Activated CD8-positive, alpha-beta memory T cell treated with anti-CD3 and anti-CD28 coated beads, Interleukin-2, amount 50 U/mL, for 4 hours (primary cell): ENCODE data around the gene GSN.
A peak's percentile ranks its signal among the peaks of the same experiment; 100 is the strongest.

Source experiments
- DNase-seq: peaks from one replicate; pipeline ENCODE4 v3.0.0-alpha.2; 2020

The GSN gene

DNA sequence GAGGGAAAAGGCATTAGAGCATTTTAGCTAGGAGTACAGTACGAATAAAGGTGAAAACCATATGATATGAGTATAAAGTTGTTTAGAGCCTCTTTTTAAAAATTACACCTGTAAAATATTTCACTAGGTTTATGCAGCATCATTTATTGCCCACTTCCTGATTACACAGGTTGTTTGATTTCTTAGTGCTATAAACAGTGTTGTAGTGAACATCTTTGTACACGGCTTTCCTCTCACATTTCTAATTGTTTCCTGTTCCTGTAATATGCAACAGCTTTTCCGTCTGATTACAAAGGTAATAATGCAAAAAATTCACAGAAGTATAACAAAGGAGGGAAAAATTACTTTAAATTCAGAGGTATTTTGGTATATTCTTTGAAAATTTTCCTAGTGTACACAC, 89.0 kb downstream of the GSN start:
- DNase-seq = no peak

DNA sequence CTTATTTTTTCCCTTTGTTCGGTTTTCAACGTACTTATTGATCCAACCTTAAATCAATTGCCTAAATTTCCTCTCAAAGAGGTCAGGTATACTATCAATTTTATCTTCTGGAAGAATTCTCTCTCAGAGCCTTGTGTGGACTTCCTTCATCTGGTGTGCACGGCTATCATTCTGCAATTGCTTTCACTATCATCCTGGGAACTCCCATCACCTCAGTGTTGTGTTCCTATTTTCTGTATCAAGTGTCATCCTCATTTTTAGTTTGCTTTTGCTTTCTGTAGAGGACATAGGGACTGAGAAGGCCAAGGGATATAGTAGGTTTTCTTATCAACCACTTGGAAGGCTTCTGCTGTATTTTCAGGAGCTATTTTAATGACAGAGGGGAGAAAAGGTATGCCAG, 90.8 kb downstream of the GSN start:
- DNase-seq = no peak

GRCh38 chr9:121359351-121360294, 91.7 kb downstream of the GSN start:
- no peak for DNase-seq

DNA sequence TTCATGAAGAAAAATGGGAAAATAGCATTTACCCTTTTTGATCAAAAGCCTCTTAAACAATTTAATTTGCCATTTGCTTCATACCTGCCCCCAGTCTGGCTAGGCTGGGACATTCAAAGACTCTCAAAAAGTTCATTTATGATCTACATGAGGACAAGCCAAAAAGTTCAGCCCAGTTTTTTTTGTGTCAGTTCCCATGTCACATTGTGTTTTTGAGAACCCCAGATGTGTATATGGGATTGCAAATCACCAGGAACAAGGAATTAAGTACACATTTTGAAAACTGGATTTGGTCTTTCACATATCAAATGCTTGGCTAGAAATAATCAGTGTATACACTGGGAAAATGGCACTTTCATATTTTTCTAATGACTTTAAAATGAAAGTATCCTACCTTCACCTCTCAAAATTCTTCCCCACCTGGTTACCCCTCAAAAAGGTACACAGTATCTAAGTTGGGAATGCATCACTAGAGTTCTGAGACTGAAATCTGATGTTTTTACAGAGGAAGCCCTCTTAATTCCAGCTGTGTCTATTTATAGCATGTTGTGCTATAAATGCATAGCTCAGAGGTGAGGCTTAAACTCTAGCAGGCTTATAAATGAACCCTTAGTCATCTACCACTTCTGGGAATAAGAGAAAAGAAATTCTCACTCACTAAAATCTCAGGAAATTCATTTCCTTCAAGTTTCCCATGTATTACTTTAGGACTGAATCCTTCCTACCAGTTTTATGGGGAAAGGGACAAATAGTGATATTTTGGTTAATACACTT, 92.8 kb downstream of the GSN start:
- DNase-seq = no peak

- no peak for DNase-seq
These were observed 95.1 kb downstream of the GSN start for GRCh38 chr9:121362813-121363621.

DNA sequence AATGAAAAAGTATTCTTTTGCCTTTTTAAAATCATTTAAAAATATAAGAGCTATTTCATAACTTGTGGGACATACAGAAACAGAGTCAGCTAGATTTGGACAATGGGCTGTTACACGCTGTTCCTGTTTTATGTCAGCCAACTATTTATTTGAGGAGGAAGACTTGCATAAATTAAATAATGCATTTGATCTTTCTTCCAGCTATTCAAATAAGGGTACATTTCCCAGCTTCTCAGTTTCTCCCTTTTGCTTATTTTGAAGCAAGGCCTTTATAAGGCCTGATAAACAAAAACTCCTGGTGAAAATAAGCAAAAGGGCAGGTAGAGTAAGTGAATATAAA, 95.6 kb downstream of the GSN start:
- no peak for DNase-seq

- DNase-seq = no peak
These were observed 96.1 kb downstream of the GSN start for GRCh38 chr9:121364077-121364476.

- no peak for DNase-seq
These were observed 96.9 kb downstream of the GSN start for GRCh38 chr9:121364886-121365285.

- no peak for DNase-seq
These were observed 97.6 kb downstream of the GSN start for GRCh38 chr9:121365564-121365963.

DNA sequence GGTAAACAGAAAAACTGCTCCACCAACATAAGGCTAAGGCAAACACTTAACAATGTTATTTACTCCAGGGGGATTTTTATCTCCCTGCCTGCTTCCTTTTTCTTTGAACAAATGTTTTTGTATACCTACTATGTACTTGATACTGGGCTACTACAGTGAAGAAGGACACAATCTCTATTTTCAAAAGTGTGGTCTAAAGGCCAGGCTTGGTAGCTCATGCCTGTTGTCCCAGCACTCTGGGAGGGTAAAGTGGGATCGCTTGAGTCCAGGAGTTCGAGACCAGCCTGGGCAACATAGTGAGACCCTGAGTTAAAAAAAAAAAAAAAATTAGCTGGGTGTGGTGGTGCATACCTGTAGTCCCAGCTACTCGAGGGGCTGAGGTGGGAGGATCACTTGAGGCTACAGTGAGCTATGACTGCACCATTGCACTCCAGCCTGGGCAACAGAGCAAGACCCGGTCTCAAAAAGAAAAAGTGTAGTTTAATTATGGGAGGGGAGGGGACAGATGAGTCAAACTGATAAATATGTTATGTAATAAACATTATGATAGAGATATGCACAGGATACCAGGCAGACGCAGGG, 98.7 kb downstream of the GSN start:
- no peak for DNase-seq

DNA sequence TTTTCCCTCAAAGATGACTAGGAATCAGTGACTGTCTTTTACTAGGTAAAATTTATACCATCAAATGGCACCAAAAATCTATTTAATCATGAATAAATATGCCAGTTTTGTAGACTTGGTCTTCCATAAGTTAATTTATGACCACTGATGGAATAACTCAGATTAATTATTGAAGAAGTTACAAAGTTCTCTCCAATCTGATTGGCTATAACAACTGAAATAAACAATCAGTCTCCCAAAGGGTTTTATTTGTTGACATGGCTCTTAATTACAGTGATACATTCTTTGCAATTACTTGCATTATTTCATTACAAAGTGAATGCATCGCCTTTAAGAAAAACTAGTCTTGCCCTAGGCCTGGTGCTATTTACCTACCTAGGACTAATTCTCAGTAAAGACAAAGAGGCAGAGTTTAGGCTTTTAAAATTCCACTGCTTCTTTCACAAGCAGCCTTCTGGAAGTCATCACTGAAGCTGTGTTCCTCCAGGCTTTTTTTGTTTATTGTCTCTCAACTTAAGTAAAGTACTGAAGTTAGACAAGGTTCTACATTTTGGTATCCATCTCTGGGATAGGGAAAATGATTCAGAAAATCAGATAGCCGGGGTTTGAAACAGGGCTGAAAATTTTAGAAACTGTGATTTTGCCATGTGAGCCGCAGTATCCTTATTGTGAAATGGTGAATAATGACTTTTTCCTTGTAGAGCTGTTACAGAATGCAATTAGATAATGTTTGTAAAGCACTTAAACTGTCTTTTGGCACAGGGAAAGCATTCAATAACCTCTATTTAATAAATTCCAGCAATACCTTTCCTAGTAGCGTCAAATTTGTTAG, 99.6 kb downstream of the GSN start:
- DNase-seq = no peak

DNA sequence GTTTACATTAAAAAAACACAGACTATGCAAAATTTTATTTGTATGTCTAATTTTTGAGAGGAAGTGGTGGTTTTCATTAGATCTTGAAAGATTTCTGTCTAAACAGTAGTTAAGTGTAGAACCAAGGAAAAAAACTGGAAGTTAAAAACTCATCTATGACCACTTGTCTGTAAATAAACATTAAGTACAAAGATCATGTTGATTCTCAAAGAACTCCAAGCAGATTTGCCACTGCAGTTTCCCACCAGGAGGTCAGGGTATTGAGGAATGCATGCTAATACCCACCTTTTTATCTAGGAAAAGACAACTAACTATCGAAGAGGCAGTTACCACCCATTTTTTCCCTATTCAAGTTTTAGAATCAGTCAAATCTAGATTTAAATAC, 100.2 kb downstream of the GSN start:
- DNase-seq = no peak

DNA sequence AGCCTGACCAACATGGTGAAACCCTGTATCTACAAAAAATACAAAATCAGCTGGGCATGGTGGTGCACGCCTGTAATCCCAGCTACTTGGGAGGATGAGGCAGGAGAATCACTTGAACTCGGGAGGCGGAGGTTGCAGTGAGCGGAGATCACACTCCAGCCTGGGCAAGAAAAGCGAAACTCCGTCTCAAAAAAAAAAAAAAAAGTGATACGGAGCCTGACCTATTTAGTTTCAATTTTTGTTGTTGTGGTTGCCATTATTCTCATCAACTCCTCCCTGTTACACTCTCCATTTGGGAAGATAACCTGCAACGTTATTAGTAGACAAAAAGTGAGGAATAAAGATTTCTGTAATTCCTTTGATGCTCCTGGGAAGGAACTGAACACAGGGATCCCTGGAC, 100.8 kb downstream of the GSN start:
- no peak for DNase-seq

DNA sequence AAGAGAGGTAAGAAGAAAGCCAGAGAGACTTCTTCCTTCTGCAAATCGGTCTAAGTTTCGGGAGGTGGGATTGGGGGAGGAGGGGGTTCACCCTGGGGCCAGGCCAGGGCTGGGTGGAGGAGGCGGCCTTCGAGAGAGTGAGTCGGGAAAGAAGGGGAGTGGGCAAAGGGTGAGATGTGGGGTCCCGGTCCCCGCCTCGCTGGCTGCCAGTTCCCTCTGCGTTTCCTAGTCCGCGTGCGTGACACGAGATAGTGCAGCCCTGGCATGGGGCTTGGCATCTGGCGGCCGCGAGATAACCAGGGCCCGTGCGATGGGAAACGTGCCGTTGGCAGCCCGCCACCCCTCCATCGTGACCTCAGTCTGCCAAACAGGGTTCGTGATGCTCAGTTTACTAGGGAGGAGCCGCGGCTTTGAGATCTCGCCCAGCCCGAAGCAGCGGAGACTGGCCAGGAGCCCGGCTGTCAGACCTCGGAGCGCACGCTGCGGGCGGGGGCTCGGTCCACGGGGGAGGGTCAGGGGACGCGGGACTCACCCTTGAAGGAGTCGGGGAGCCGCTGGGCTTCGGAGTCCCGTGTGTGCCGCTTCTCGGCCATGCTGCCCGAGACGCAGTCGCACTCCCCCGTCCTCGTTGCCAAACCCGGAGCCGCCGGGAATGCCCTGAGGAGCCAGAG, 101.8 kb downstream of the GSN start, which contains the start of gene STOM:
Gene STOM (minus strand): TSS at position 656 of the 671 bp plus-strand sequence. CDS start 63 bp downstream, at position 593.
- peak; percentile 58 for DNase-seq

DNA sequence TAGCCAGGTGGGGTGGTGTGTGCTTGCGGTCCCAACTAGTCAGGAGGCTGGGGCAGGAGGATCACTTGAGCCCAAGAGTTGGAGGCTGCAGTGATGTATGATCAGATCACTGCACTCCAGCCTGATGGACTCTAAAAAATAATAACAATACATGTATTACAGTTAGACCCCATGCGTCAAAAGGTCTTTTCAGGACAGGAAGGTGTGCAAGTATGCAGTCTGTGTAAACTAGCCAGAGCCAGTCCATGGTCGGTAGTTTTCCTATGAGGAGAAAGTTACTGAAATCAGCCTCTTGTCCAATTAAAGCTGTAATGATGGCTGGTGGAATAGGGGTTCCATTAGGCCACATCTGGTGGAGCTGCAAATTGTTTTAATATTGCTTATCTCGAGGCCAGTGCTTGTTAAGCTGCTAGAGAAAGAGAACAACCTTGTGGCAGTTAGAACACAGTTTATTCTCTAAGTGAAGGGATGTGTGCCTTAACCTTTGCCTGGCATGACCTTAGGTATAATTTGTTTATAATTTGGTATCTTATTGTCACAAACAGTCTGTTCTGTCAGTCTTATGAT, 103.6 kb downstream of the GSN start:
- no peak for DNase-seq

- DNase-seq = no peak
These were observed 104.5 kb downstream of the GSN start for GRCh38 chr9:121372239-121373010.

GRCh38 chr9:121373011-121373729, 105.2 kb downstream of the GSN start:
- no peak for DNase-seq

DNA sequence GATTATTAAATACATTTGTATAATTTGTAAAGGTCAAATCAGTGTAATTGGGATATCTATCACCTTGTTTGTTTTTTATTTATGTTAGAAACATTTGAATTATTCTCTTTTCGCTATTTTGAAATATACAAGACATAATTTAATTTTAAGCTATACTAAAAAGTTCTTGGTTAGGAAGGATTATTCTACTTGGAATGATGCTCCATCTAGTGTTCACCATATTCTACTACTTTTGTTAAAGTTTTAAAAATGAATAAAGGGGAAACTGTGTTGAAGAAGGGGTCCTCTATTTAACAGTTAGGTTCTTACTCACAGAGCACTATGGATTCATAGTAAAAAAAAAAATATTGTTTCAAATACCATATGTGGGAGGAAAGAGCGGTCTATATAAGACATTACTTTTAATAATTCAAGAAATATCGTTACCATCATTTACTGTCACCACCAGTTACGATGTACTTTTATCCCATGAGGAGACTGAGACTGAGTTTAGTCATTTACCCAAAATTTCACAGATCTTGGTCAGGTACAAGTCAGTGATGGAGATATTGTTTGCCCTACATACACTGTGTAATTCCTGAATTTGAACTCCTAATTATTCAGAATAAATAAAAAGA, 108.4 kb downstream of the GSN start:
- no peak for DNase-seq

DNA sequence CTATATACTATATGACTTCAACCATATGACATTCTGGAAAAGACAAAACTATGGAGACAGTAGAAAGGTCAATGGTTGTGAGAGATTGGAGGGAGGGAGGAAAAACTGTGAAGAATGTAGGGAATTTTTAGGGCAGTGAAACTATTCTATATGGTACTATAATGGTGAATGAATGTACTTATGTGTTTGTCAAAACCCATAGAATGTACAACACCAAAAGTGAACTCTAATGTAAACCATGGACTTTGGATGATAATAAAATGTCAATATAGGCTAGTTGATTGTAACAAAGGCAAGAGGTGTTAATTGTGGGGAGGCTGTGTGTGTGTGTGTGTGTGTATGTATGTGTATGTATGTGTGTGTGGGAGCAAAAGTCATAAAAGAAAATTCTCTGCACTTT, 112.9 kb downstream of the GSN start:
- no peak for DNase-seq
